ENCODE measurements around the gene KRTAP19-8. TPM values are rescaled to one million over a fixed set of nuclear protein-coding genes. Genes with fewer than 3 reads are reported as not detected.

Gene KRTAP19-8
- total RNA-seq, 2 donors from 2014 or later, result not detected

DNA sequence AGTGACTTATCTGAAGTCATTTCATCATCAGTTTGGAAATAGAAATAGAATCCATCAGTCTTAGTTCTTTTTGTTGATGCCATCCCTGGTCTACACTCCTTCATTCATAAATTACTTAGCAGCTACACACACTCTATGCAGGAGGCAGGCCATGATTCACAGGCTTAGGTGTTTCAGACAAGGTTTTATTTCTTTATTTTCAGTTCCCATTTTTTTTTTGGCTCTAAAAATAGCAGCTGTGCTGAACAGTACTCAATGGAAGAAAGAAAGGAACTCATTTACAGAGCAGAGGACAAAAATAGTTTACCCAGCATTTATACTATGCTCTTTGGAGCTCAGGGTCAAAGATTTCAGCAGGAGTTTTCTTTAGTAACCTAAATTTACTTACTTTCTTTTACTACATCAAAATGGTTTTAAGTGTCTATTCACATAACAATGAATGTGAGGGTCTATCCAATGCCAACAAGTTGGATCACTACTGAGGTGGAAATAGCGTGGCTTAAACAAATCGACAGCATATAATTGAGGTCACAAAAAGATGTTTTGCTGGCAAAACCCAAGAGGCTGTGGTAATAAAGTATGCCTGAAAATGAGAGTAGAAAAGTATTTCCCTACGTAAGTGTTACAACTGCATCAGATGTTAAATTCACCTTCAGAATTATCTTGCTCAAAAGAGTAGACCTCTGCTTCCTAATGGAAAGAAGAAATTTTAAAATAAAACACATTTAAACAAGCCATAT, 7.7 kb downstream of the KRTAP19-8 start:
- H3K36me3 ChIP-seq (ENCODE audit: control insufficient read depth, insufficient read depth, low read length), result no peaks in the 10 kb centered on the region
- H3K9ac ChIP-seq (ENCODE audit: extremely low read depth, low read length, poor library complexity, severe bottlenecking), result no peak overlapping the region
- H3K4me3 ChIP-seq (ENCODE audit: low read length), result no peak overlapping the region
- H3K27ac ChIP-seq (ENCODE audit: low read depth, low read length), result no peak overlapping the region
- whole genome bisulfite sequencing, 2 experiments (ENCODE audit: insufficient coverage in 1 of 2, insufficient read length in 1 of 2), result 92 to 100% methylated on average over 2 to 3 of the region's 3 CpGs
- TF ChIP-seq, protein P1, sequence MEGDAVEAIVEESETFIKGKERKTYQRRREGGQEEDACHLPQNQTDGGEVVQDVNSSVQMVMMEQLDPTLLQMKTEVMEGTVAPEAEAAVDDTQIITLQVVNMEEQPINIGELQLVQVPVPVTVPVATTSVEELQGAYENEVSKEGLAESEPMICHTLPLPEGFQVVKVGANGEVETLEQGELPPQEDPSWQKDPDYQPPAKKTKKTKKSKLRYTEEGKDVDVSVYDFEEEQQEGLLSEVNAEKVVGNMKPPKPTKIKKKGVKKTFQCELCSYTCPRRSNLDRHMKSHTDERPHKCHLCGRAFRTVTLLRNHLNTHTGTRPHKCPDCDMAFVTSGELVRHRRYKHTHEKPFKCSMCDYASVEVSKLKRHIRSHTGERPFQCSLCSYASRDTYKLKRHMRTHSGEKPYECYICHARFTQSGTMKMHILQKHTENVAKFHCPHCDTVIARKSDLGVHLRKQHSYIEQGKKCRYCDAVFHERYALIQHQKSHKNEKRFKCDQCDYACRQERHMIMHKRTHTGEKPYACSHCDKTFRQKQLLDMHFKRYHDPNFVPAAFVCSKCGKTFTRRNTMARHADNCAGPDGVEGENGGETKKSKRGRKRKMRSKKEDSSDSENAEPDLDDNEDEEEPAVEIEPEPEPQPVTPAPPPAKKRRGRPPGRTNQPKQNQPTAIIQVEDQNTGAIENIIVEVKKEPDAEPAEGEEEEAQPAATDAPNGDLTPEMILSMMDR (conservative IDR thresholded peaks at IDR 0.05), result no peak
- H3K4me3 Mint-ChIP-seq, result no peak overlapping the region
- H3K9me3 Mint-ChIP-seq, result no peaks in the 10 kb centered on the region
- H3K27me3 Mint-ChIP-seq (ENCODE audit: insufficient read depth), result no peaks in the 10 kb centered on the region
- DNase-seq, result no peak
- no peaks in the 10 kb centered on the region for H3K9me3 ChIP-seq (ENCODE audit: control insufficient read depth, low read length)
- no peaks in the 10 kb centered on the region for H3K36me3 Mint-ChIP-seq (ENCODE audit: low read depth)
- H3K4me1 Mint-ChIP-seq, result no peaks in the 10 kb centered on the region
- H3K27ac Mint-ChIP-seq, result no peak overlapping the region
- H3K4me1 ChIP-seq (ENCODE audit: control insufficient read depth, insufficient read depth, low read length), result no peaks in the 10 kb centered on the region
- no peaks in the 10 kb centered on the region for H3K27me3 ChIP-seq (ENCODE audit: control insufficient read depth, insufficient read depth, low read length, poor library complexity, severe bottlenecking)

DNA sequence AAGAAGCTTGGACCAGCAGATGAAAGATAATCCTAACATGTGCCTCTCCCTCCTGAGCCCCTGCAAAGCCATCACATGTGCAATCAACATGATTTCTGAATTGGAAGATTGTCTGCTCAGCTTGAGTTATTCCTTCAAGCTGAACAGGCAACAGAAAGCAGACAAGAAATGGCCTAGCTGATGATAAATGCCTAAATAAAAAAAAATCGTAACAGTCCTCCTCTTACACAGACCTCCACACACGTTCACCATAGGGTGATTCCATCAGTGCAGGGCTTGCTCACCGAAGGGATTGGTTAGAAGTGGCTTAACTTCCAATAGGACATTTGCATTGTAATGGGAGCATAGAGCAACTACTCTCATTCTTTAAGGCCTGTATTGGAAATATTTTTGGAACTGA, 14.6 kb downstream of the KRTAP19-8 start:
- H3K27me3 ChIP-seq (ENCODE audit: control insufficient read depth, insufficient read depth, low read length, poor library complexity, severe bottlenecking), result no peaks in the 10 kb centered on the region
- WGBS, 2 experiments (ENCODE audit: insufficient coverage in 1 of 2, insufficient read length in 1 of 2), result 91% methylated on average over 3 of the region's 3 CpGs; no CpG with 5 or more reads in 1 of the 2 experiments
- Mint-ChIP-seq H3K36me3 (ENCODE audit: low read depth) (no peaks in the 10 kb centered on the region), H3K4me1 (peaks cover 4% of the 10 kb centered on the region), H3K27ac (no peak overlapping the region), H3K9me3 (no peaks in the 10 kb centered on the region), H3K27me3 (ENCODE audit: insufficient read depth) (no peaks in the 10 kb centered on the region), H3K4me3 (no peak overlapping the region)
- DNase-seq, result no peak
- TF ChIP-seq, protein P1 (conservative IDR thresholded peaks at IDR 0.05), result no peak
- H3K4me1 ChIP-seq (ENCODE audit: control insufficient read depth, insufficient read depth, low read length), result no peaks in the 10 kb centered on the region
- H3K9me3 ChIP-seq (ENCODE audit: control insufficient read depth, low read length), result no peaks in the 10 kb centered on the region
- H3K9ac ChIP-seq (ENCODE audit: extremely low read depth, low read length, poor library complexity, severe bottlenecking), result no peak overlapping the region
- no peak overlapping the region for H3K27ac ChIP-seq (ENCODE audit: low read depth, low read length)
- H3K4me3 ChIP-seq (ENCODE audit: low read length), result no peak overlapping the region
- no peaks in the 10 kb centered on the region for H3K36me3 ChIP-seq (ENCODE audit: control insufficient read depth, insufficient read depth, low read length)

DNA sequence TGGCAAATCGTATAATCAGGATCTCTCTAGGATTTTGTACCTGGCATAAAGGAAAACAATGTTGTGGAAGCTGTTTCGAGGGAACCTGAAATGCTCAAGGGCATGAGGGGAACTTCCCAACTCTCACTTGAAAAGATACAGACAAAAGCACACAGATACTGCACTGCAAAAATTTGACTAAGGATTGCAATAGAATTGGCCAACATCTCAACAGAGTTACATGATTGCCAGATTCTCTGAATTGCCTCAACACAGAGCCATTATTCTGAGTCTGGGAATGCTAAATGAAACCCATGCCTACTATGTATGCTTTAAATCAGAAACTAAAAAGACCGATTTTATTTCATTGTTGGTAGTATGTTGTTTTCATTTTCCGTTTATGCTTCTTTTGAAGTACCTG, 16.0 kb downstream of the KRTAP19-8 start:
- Histone ChIP-seq H3K36me3 (ENCODE audit: control insufficient read depth, insufficient read depth, low read length) (no peaks in the 10 kb centered on the region), H3K27ac (ENCODE audit: low read depth, low read length) (no peak overlapping the region), H3K4me1 (ENCODE audit: control insufficient read depth, insufficient read depth, low read length) (no peaks in the 10 kb centered on the region), H3K9me3 (ENCODE audit: control insufficient read depth, low read length) (no peaks in the 10 kb centered on the region), H3K4me3 (ENCODE audit: low read length) (no peak overlapping the region), H3K27me3 (ENCODE audit: control insufficient read depth, insufficient read depth, low read length, poor library complexity, severe bottlenecking) (no peaks in the 10 kb centered on the region), H3K9ac (ENCODE audit: extremely low read depth, low read length, poor library complexity, severe bottlenecking) (no peak overlapping the region)
- Mint-ChIP-seq H3K27me3 (ENCODE audit: insufficient read depth) (no peaks in the 10 kb centered on the region), H3K4me3 (no peak overlapping the region), H3K36me3 (ENCODE audit: low read depth) (no peaks in the 10 kb centered on the region), H3K9me3 (no peaks in the 10 kb centered on the region), H3K27ac (no peak overlapping the region), H3K4me1 (peaks cover 4% of the 10 kb centered on the region)
- WGBS, 2 experiments (ENCODE audit: insufficient coverage in 1 of 2, insufficient read length in 1 of 2), result 94 to 95% methylated on average over 3 to 4 of the region's 4 CpGs
- DNase-seq, result no peak
- TF ChIP-seq, protein P1 (conservative IDR thresholded peaks at IDR 0.05), result no peak
